Measurements from ENCODE around the gene MATCAP1. TPM values are rescaled to one million over a fixed set of nuclear protein-coding genes. Genes with fewer than 3 reads are reported as not detected.
A peak's percentile ranks its signal among the peaks of the same experiment; 100 is the strongest.

MATCAP1 gene
- total and polyA plus RNA-seq, 2 of the 13 experiments (the other 11 are each of a cell fraction or from before 2014, with no cell fraction given), result 11.2 to 24.5 TPM

DNA sequence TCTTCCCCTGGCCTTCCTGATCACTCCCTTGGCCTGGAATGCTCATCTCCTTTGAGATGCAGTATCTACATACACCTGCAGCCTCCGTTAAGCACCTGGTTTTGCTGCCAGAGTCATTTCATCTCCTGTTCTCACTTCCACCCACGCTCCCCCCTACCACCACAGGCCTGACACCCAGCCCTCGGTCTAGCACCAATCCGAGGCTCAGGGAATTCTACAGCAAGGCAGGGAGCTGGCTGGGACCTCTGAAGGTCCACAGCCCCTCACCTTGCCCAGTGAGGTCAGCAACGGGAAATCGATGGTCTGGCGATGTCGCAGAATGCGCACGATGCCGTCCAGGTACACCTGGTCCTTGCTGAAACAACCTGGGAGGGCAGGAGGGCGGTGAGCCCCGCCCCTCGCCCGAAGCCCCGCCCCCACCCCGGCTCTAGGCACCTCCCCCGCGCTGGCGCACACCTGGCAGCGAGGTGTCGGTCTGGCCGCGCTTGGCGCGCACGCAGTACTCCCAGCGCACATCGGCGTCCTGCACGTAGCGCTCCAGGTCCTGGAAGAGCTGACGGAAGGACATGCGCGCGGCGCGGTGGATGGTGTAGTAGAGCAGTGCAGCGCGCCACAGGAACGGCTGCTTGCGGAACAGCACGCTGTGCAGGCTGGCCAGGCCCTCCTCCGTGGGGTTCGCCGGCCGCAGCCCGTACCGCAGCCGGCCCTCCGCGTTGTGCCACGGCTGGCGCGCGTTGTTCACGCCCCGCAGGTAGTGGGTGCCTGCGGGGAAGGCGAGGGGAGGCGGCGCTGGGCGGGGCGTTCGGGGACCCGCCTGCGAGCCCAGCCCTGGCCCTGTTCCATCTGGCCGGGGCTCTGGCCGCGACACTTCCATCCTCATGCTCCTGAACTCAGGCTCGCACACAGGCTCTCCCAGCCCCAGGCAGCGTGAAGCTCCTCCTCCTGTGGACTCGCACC lies 5.7 kb downstream of the MATCAP1 start (continued):
- TF ChIP-seq, protein P1, sequence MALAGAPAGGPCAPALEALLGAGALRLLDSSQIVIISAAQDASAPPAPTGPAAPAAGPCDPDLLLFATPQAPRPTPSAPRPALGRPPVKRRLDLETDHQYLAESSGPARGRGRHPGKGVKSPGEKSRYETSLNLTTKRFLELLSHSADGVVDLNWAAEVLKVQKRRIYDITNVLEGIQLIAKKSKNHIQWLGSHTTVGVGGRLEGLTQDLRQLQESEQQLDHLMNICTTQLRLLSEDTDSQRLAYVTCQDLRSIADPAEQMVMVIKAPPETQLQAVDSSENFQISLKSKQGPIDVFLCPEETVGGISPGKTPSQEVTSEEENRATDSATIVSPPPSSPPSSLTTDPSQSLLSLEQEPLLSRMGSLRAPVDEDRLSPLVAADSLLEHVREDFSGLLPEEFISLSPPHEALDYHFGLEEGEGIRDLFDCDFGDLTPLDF (CRISPR knock-in tag; IDR thresholded peaks at IDR 0.05), result no peak
- TF ChIP-seq WIZ (CRISPR knock-in tag; IDR thresholded peaks at IDR 0.05), result no peak
- TF ChIP-seq EP300 (IDR thresholded peaks at IDR 0.05; ENCODE audit: low read depth in 2 of 2, low read length in 2 of 2), result no peak
- no peak for TF ChIP-seq EP300 (CRISPR knock-in tag; IDR thresholded peaks at IDR 0.05; ENCODE audit: borderline replicate concordance)
- no peak for TF ChIP-seq ZNF773 (CRISPR knock-in tag; IDR thresholded peaks at IDR 0.05; ENCODE audit: borderline replicate concordance)
- peak; percentile 67; the same call in 1 of the 2 replicates for TF ChIP-seq EEA1 (CRISPR knock-in tag; IDR thresholded peaks at IDR 0.05; ENCODE audit: borderline replicate concordance)
- TF ChIP-seq NKX3-1 (CRISPR knock-in tag; IDR thresholded peaks at IDR 0.05), result no peak
- no peak for TF ChIP-seq BCL6 (CRISPR knock-in tag; IDR thresholded peaks at IDR 0.05)
- TF ChIP-seq ZFP82 (CRISPR knock-in tag; IDR thresholded peaks at IDR 0.05; ENCODE audit: borderline replicate concordance), result no peak
- TF ChIP-seq MAF1 (CRISPR knock-in tag; IDR thresholded peaks at IDR 0.05; ENCODE audit: borderline replicate concordance), result 0 out of 2 replicates have a peak, but pooled peaks have one; percentile 10
- TF ChIP-seq ETV6 (CRISPR knock-in tag; conservative IDR thresholded peaks at IDR 0.05), result peak; percentile 60; the same call in 1 of the 2 replicates
- TF ChIP-seq MATR3 (CRISPR knock-in tag; IDR thresholded peaks at IDR 0.05), result no peak
- no peak for TF ChIP-seq MLLT10 (CRISPR knock-in tag; IDR thresholded peaks at IDR 0.05)
- no peak for TF ChIP-seq ZNF251 (CRISPR knock-in tag; IDR thresholded peaks at IDR 0.05)
- TF ChIP-seq ZNF501 (CRISPR knock-in tag; IDR thresholded peaks at IDR 0.05), result peak; percentile 38
- no peak for TF ChIP-seq TP53 (CRISPR knock-in tag; conservative IDR thresholded peaks at IDR 0.05)
- TF ChIP-seq KDM6A (CRISPR knock-in tag; IDR thresholded peaks at IDR 0.05; ENCODE audit: low read depth), result no peak
- no peak for TF ChIP-seq GPBP1L1 (CRISPR knock-in tag; IDR thresholded peaks at IDR 0.05)
- TF ChIP-seq TCF12 (IDR thresholded peaks at IDR 0.05), result no peak
- no peak; the same call in 1 of the 2 replicates for TF ChIP-seq TCF12 (CRISPR knock-in tag; IDR thresholded peaks at IDR 0.05)
- TF ChIP-seq ZNF816 (CRISPR knock-in tag; IDR thresholded peaks at IDR 0.05; ENCODE audit: borderline replicate concordance), result no peak
- TF ChIP-seq HNRNPH1 (optimal IDR thresholded peaks at IDR 0.05; ENCODE audit: low read depth, low read length), result no peak
- no peak for TF ChIP-seq ZBTB1 (CRISPR knock-in tag; IDR thresholded peaks at IDR 0.05; ENCODE audit: borderline replicate concordance)
- TF ChIP-seq NR2F1 (CRISPR knock-in tag; IDR thresholded peaks at IDR 0.05), result no peak
- TF ChIP-seq ZBTB3 (CRISPR knock-in tag; IDR thresholded peaks at IDR 0.05; ENCODE audit: borderline replicate concordance, low read depth), result no peak
- TF ChIP-seq NRL (CRISPR knock-in tag; IDR thresholded peaks at IDR 0.05; ENCODE audit: borderline replicate concordance), result 0 out of 2 replicates have a peak, but pooled peaks have one; percentile 84
- no peak for TF ChIP-seq ZNF121 (CRISPR knock-in tag; IDR thresholded peaks at IDR 0.05)
- no peak for TF ChIP-seq ZNF557 (CRISPR knock-in tag; IDR thresholded peaks at IDR 0.05)
- TF ChIP-seq ZNF367 (CRISPR knock-in tag; IDR thresholded peaks at IDR 0.05; ENCODE audit: borderline replicate concordance), result no peak
- TF ChIP-seq NR2F6 (IDR thresholded peaks at IDR 0.05), result no peak
- TF ChIP-seq NR2F6 (CRISPR knock-in tag; IDR thresholded peaks at IDR 0.05), result peak; percentile 34; the same call in 1 of the 2 replicates

Data from HepG2 (cell line).